NCI-H2081 (cell line): ENCODE measurements around the gene CELF2.
"Not testable (repeated sequence)": the region's sequence is repeated elsewhere in the genome, so short reads cannot be mapped to it uniquely, and the experiment has no call there.

Experiments used
- DNase-seq, 2 experiments: peaks; one replicate each; lab custom pipeline; 2025; lab: John Stamatoyannopoulos, UW

CELF2 gene

GRCh38 chr10:11355592-11355991 is 337.9 kb downstream of the CELF2 start:
- DNase-seq = no peak

GRCh38 chr10:11357439-11357838 is 339.8 kb downstream of the CELF2 start:
- no peak for DNase-seq

GRCh38 chr10:11358011-11358410 is 340.3 kb downstream of the CELF2 start:
- no peak for DNase-seq

- DNase-seq = no peak
Measured at GRCh38 chr10:11358923-11359575, 341.4 kb downstream of the CELF2 start.

- DNase-seq = no peak
Measured at GRCh38 chr10:11359869-11360268, 342.2 kb downstream of the CELF2 start.

GRCh38 chr10:11363497-11363896 is 345.8 kb downstream of the CELF2 start:
- DNase-seq = no peak

GRCh38 chr10:11364241-11364640 is 346.6 kb downstream of the CELF2 start:
- DNase-seq = no peak

- not testable (repeated sequence) for DNase-seq
Measured at GRCh38 chr10:11366889-11367288, 349.2 kb downstream of the CELF2 start.

- DNase-seq = no peak
Measured at GRCh38 chr10:11367505-11367904, 349.8 kb downstream of the CELF2 start.

- no peak for DNase-seq
Measured at GRCh38 chr10:11373717-11374171, 356.1 kb downstream of the CELF2 start.

- no peak for DNase-seq
Measured at GRCh38 chr10:11377267-11377666, 359.6 kb downstream of the CELF2 start.

- no peak for DNase-seq
Measured at GRCh38 chr10:11378835-11379234, 361.2 kb downstream of the CELF2 start.

- no peak for DNase-seq
Measured at GRCh38 chr10:11379771-11380170, 362.1 kb downstream of the CELF2 start.

- no peak for DNase-seq
Measured at GRCh38 chr10:11381023-11381422, 363.4 kb downstream of the CELF2 start.

GRCh38 chr10:11381511-11381910 is 363.8 kb downstream of the CELF2 start:
- DNase-seq = no peak

- DNase-seq = no peak
Measured at GRCh38 chr10:11382187-11382586, 364.5 kb downstream of the CELF2 start.

GRCh38 chr10:11386044-11386443 is 368.4 kb downstream of the CELF2 start:
- no peak for DNase-seq
